BJ (cell line): ENCODE measurements around the gene KCP. TPM values are rescaled to one million over a fixed set of nuclear protein-coding genes. Genes with fewer than 3 reads are reported as not detected.
A peak's percentile ranks its signal among the peaks of the same experiment; 100 is the strongest.

Source experiments
- CTCF ChIA-PET: fragments of 350-600 bp; formaldehyde crosslinking; extraction: SDS; loops from one replicate; lab custom pipeline; 2021; ENCODE audit warnings: antibody characterized with exemption, inconsistent platforms; lab: Yijun Ruan, JAX
- POLR2A ChIA-PET: fragments of 300-600 bp; sonication (Branson Sonifier 250); formaldehyde crosslinking; extraction: SDS; loops from one replicate; lab custom pipeline; 2021; ENCODE audit warnings: antibody characterized with exemption; lab: Charles Lee
- DNase-seq: peaks from one replicate; pipeline ENCODE4 v3.0.0-alpha.2; 2011; ENCODE audit warnings: low read depth
- H3K27me3 ChIP-seq: 2 replicates; pipeline ENCODE4 v1.6.0; 2011; ENCODE audit warnings: low read length; ENCODE audit not compliant: control insufficient read depth, insufficient read depth
- H3K36me3 ChIP-seq: 2 replicates; pipeline ENCODE4 v1.5.1; 2011; ENCODE audit warnings: low read length; ENCODE audit not compliant: control insufficient read depth, insufficient read depth
- H3K4me3 ChIP-seq: 2 replicates; pipeline ENCODE4 v1.5.1; 2011; ENCODE audit warnings: low read depth, mild to moderate bottlenecking, control low read depth, low read length
- CTCF ChIP-seq: IDR thresholded peaks from 2 replicates; pipeline ENCODE4 v1.5.1; 2011; ENCODE audit warnings: low read depth, mild to moderate bottlenecking, control low read depth, inconsistent platforms, low read length, moderate library complexity; ENCODE audit not compliant: insufficient read depth
- polyA plus RNA-seq: library from polyadenylated mRNA; depleted of rRNA; stranded (reverse); fragments of >200 nt; gene quantifications from 2 replicates; pipeline ENCODE4 v1.2.3, GENCODE V29; 2011

KCP gene
- polyA plus RNA-seq, 1 experiment, result not detected

DNA sequence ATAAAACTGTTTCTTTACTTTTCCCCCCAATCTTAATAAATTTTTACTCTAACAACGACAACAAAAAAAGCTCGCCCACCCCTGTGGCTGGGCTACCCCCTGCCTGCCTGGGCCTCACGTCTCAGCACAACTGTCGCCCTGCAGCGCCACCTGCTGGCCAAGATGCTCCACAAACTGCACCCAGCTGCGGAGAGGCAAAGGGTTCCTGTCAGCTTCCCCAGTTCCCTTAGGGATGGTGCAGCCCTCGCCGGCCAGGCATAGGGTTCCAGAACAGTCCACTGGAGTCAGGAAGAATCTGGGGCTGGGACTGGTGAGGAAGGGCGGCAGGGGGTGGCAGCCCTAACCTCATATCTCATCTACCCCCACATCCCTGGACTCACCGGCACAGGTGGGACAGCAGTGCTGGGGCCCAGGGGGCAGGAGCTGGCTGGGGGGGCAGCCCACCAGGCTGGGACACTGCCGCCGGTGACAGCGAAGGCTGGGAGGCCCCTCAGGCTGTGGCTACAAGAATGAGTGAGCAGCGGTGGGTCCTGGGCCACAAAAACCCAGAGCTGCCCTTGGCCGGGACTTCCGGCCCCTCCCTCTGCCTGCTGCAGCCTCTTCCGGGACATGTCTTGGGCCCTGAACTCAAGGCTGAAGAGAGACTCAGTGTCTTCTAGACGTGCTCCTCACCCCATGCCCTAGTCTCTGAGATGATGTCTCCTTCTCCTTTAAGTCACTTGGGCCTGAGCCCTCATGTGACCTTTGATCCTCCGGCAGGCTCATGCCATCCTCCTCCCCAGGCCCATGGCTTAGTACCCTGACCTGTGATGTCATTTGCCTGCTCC lies 26.7 kb downstream of the KCP start:
- H3K27me3 ChIP-seq, result 0 out of 2 replicates have a peak, but pooled peaks cover 2% of the 10 kb centered on the region
- ChIA-PET POLR2A (no interaction called here), CTCF (interaction anchor here (0.5 to 8.5 kb wide), 43 partner anchors 9 to 493 kb away, joined by 3 to 86 read pairs (median 5); partner anchors contain the start of genes ATP6V1F, GARIN1A and METTL2B)
- TF ChIP-seq CTCF, result peak; percentile 90
- DNase-seq, result no peak
- no peak overlapping the region for H3K4me3 ChIP-seq
- H3K36me3 ChIP-seq, result no peaks in the 10 kb centered on the region

DNA sequence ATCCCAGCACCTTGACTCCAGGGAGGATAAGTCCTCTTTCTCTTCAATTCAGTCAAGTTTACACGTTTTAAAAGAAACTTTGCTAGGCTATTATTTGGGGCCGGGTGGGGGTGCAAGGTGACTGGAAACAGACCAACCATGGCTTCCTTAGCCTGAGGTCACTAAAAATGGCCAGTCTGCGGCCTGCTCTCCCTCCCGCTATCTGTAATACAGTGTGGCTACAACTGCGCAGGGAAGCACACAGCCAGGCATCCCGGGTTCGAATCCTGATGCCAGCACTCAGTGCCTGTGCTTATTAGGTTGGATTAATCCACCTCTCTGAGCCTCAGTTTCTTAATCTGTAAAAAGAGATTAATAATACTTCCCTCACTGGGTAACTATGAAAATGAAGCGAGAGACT lies 28.4 kb downstream of the KCP start:
- Histone ChIP-seq H3K36me3 (no peaks in the 10 kb centered on the region), H3K4me3 (no peak overlapping the region), H3K27me3 (no peaks in the 10 kb centered on the region)
- TF ChIP-seq CTCF, result no peak
- CTCF ChIA-PET, result interaction anchor here (1.1 to 8.5 kb wide), 9 partner anchors 10 to 456 kb away, joined by 3 to 86 read pairs (median 8); partner anchors contain the start of genes ATP6V1F and METTL2B
- no peak for DNase-seq
- POLR2A ChIA-PET, result no interaction called here

- ChIA-PET CTCF (interaction anchor here (1.0 to 8.5 kb wide), 12 partner anchors 9 to 455 kb away, joined by 3 to 86 read pairs (median 8); partner anchors contain the start of genes ATP6V1F and METTL2B), POLR2A (no interaction called here)
- no peaks in the 10 kb centered on the region for H3K27me3 ChIP-seq
- no peak overlapping the region for H3K4me3 ChIP-seq
- H3K36me3 ChIP-seq, result no peaks in the 10 kb centered on the region
- DNase-seq, result no peak
- no peak for TF ChIP-seq CTCF
These were observed 28.9 kb downstream of the KCP start for GRCh38 chr7:128881458-128882125.

GRCh38 chr7:128880791-128881457 lies 29.6 kb downstream of the KCP start:
- H3K36me3 ChIP-seq, result no peaks in the 10 kb centered on the region
- CTCF ChIA-PET, result interaction anchor here (0.7 to 8.5 kb wide), 20 partner anchors 9 to 454 kb away, joined by 3 to 86 read pairs (median 5); partner anchors contain the start of genes ATP6V1F and METTL2B
- no peak for DNase-seq
- POLR2A ChIA-PET, result no interaction called here
- H3K27me3 ChIP-seq, result no peaks in the 10 kb centered on the region
- no peak for TF ChIP-seq CTCF
- no peak overlapping the region for H3K4me3 ChIP-seq
